Ovary (tissue), 3 donors: ENCODE results near the gene VTN.

Source experiments
- EP300 ChIP-seq: sonication (generic); formaldehyde crosslinking; IDR thresholded peaks from one replicate; pipeline ENCODE4 v1.6.1; 2017; ENCODE audit warnings: antibody characterized with exemption
- POLR2A ChIP-seq: fragments of 450-650 bp; IDR thresholded peaks from one replicate; pipeline ENCODE4 v1.6.1; 2017; ENCODE audit warnings: antibody characterized with exemption, mild to moderate bottlenecking, moderate library complexity
- TF ChIP-seq, protein P1 (sequence below), 3 donors: fragments of 450-650 bp in 2 of 3; fragments of 200-600 bp in 1 of 3; IDR thresholded peaks; one replicate each; pipeline versions ENCODE4 v1.5.1 to v1.8.0; 2016 to 2022; ENCODE audit warnings: antibody characterized with exemption in 3 of 3, mild to moderate bottlenecking in 1 of 3
- donor health status: DM: no; HTN: no; CAD: no.

DNA sequence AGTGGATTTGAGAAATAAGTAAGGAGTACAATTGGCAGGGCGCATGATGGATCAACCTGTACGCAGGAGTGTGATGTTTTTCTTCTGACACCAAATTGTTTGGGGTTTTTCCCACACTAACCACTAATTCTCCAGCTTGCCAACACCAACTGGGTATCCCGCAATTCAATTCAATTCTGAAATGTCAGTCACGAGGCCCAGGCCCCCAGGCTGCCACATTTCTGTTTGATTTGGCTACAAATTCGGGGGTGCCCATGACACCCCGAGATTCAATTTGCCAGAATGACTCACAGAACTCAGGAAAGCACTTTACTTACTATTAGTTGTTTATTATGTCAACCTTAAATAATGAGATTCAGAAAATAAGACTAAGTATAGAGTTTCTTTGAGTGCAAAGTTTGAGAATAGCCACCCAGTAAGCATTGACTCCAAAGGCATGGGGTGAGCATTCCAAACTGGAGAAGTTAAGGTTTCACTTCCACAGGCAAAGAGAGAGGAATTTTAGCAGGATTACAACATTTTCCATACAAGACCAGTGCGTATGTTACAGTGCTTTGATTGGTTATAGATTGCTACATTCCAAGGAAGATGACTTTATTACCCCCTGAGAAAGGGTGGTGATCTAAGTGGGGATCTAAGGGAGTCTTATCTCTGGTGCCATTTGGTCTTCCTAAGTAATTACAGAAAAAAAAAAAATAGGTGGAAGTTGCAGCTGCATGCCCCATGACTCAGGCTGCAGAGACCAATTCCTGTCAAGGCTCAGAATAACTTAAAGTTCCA is 24.4 kb upstream of the VTN start:
- TF ChIP-seq, protein P1, sequence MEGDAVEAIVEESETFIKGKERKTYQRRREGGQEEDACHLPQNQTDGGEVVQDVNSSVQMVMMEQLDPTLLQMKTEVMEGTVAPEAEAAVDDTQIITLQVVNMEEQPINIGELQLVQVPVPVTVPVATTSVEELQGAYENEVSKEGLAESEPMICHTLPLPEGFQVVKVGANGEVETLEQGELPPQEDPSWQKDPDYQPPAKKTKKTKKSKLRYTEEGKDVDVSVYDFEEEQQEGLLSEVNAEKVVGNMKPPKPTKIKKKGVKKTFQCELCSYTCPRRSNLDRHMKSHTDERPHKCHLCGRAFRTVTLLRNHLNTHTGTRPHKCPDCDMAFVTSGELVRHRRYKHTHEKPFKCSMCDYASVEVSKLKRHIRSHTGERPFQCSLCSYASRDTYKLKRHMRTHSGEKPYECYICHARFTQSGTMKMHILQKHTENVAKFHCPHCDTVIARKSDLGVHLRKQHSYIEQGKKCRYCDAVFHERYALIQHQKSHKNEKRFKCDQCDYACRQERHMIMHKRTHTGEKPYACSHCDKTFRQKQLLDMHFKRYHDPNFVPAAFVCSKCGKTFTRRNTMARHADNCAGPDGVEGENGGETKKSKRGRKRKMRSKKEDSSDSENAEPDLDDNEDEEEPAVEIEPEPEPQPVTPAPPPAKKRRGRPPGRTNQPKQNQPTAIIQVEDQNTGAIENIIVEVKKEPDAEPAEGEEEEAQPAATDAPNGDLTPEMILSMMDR (IDR thresholded peaks at IDR 0.05): no peak
- TF ChIP-seq POLR2A: no peak
- no peak for TF ChIP-seq EP300
